ENCODE measurements around the gene MICU2. TPM values are rescaled to one million over a fixed set of nuclear protein-coding genes. Genes with fewer than 3 reads are reported as not detected.

The MICU2 gene
- total RNA-seq, 1 experiment from 2014 or later: 24.2 TPM

DNA sequence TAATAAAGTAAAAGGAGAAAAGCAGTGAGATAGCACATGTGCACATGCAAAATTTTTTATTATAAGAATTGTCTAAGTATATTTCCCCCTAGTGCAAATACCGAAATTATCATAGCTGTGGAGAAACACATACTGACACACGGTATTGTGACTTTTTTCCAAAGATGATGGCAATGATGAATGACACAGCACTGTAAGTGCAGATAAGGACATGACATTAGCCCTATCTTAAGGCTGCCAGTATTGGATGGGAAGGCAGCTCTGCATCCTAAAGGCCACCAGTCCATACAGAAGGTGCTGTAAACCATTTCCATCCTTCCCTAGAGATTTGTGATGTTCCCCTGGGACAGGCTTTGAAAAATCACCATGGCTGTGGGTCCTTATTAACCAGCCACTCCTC, 11.5 kb upstream of the MICU2 start:
- Histone ChIP-seq H3K27me3 (ENCODE audit: control insufficient read depth, insufficient read depth, low read length) (no peaks in the 10 kb centered on the region), H3K9me3 (ENCODE audit: control insufficient read depth, insufficient read depth, low read depth, low read length) (no peaks in the 10 kb centered on the region), H3K4me1 (ENCODE audit: control insufficient read depth, insufficient read depth, low read length) (no peaks in the 10 kb centered on the region), H3K27ac (ENCODE audit: low read length) (no peak overlapping the region), H3K4me3 (ENCODE audit: low read depth in 2 of 2, low read length in 2 of 2) (no peak overlapping the region), H3K36me3 (ENCODE audit: control insufficient read depth, insufficient read depth, low read length) (no peaks in the 10 kb centered on the region)
- CTCF ChIA-PET: no interaction called here
- no TSS peak for BruUV-seq (replicated peaks)
- DNase-seq (ENCODE audit: low read depth, low spot score) (no peak), ATAC-seq (no peak)
- in situ Hi-C loops (cut with HindIII; ENCODE audit: low pct_unique_long_range_greater_than_20kb, low sequenced_read_pairs) (no loop called here), intact Hi-C loops (cut with micrococcal nuclease; ENCODE audit: unreplicated experiment) (no loop called here)
- TF ChIP-seq, protein P1, sequence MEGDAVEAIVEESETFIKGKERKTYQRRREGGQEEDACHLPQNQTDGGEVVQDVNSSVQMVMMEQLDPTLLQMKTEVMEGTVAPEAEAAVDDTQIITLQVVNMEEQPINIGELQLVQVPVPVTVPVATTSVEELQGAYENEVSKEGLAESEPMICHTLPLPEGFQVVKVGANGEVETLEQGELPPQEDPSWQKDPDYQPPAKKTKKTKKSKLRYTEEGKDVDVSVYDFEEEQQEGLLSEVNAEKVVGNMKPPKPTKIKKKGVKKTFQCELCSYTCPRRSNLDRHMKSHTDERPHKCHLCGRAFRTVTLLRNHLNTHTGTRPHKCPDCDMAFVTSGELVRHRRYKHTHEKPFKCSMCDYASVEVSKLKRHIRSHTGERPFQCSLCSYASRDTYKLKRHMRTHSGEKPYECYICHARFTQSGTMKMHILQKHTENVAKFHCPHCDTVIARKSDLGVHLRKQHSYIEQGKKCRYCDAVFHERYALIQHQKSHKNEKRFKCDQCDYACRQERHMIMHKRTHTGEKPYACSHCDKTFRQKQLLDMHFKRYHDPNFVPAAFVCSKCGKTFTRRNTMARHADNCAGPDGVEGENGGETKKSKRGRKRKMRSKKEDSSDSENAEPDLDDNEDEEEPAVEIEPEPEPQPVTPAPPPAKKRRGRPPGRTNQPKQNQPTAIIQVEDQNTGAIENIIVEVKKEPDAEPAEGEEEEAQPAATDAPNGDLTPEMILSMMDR (IDR thresholded peaks at IDR 0.05): no peak
- no peak for TF ChIP-seq POLR2AphosphoS5 (IDR thresholded peaks at IDR 0.05; ENCODE audit: low read depth, low read length)
- POLR2A ChIA-PET: no interaction called here

DNA sequence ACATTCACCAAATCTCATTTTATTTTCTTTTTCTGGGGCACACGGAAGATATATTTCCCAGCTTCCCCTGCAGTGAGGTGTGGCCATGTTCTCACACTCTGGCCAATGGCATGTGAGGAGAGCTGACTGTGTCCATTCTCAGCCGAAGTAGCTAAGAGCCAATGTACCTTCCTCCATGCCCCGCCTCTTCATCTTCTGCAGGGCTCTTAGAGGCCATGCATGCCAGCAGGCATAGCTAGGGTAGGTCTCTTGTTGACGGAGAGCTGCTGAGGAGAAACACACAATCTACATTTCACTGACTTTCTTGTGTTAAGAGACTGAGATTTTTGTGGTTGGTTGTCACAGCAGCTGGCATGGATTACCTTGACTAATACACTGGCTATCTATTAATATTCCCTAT, 9.8 kb upstream of the MICU2 start:
- no peak overlapping the region for H3K4me3 ChIP-seq (ENCODE audit: low read depth in 2 of 2, low read length in 2 of 2)
- intact Hi-C loops (cut with micrococcal nuclease; ENCODE audit: unreplicated experiment) (no loop called here), in situ Hi-C loops (cut with HindIII; ENCODE audit: low pct_unique_long_range_greater_than_20kb, low sequenced_read_pairs) (no loop called here)
- H3K27ac ChIP-seq (ENCODE audit: low read length): no peak overlapping the region
- TF ChIP-seq SIN3A (IDR thresholded peaks at IDR 0.05; ENCODE audit: borderline replicate concordance, insufficient read depth, low read depth, low read length) (no peak), POLR2AphosphoS5 (IDR thresholded peaks at IDR 0.05; ENCODE audit: low read depth, low read length) (no peak), TCF7L2 (IDR thresholded peaks at IDR 0.05; ENCODE audit: low read depth, low read length) (no peak)
- TF ChIP-seq, protein P1 (IDR thresholded peaks at IDR 0.05): no peak
- TF ChIP-seq, protein P2, sequence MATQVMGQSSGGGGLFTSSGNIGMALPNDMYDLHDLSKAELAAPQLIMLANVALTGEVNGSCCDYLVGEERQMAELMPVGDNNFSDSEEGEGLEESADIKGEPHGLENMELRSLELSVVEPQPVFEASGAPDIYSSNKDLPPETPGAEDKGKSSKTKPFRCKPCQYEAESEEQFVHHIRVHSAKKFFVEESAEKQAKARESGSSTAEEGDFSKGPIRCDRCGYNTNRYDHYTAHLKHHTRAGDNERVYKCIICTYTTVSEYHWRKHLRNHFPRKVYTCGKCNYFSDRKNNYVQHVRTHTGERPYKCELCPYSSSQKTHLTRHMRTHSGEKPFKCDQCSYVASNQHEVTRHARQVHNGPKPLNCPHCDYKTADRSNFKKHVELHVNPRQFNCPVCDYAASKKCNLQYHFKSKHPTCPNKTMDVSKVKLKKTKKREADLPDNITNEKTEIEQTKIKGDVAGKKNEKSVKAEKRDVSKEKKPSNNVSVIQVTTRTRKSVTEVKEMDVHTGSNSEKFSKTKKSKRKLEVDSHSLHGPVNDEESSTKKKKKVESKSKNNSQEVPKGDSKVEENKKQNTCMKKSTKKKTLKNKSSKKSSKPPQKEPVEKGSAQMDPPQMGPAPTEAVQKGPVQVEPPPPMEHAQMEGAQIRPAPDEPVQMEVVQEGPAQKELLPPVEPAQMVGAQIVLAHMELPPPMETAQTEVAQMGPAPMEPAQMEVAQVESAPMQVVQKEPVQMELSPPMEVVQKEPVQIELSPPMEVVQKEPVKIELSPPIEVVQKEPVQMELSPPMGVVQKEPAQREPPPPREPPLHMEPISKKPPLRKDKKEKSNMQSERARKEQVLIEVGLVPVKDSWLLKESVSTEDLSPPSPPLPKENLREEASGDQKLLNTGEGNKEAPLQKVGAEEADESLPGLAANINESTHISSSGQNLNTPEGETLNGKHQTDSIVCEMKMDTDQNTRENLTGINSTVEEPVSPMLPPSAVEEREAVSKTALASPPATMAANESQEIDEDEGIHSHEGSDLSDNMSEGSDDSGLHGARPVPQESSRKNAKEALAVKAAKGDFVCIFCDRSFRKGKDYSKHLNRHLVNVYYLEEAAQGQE (IDR thresholded peaks at IDR 0.05; ENCODE audit: insufficient read depth in 1 of 2, low read depth in 2 of 2, low read length in 1 of 2): no peak
- H3K36me3 ChIP-seq (ENCODE audit: control insufficient read depth, insufficient read depth, low read length): no peaks in the 10 kb centered on the region
- H3K4me1 ChIP-seq (ENCODE audit: control insufficient read depth, insufficient read depth, low read length): no peaks in the 10 kb centered on the region
- no TSS peak for BruUV-seq (replicated peaks)
- no peaks in the 10 kb centered on the region for H3K27me3 ChIP-seq (ENCODE audit: control insufficient read depth, insufficient read depth, low read length)
- ATAC-seq: no peak
- ChIA-PET CTCF (no interaction called here), POLR2A (no interaction called here)
- no peak for DNase-seq (ENCODE audit: low read depth, low spot score)
- H3K9me3 ChIP-seq (ENCODE audit: control insufficient read depth, insufficient read depth, low read depth, low read length): no peaks in the 10 kb centered on the region

DNA sequence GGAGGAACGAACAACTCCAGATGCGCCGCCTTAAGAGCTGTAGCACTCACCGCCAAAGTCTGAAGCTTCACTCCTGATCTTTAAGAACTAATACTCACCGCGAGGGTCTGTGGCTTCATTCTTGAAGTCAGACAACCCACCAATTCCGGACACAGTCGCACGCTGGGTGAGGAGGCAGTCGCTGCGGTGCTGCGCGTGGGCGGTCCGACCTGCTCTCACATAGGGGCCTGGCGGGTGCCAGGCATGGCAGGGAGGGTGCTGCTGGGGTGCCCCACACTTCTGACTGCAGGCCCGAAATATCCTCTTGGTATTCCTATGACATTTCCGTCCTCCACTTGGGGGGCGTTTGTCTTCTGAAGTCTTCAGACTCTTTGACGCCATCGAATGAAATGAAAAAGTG, 7.4 kb upstream of the MICU2 start:
- H3K36me3 ChIP-seq (ENCODE audit: control insufficient read depth, insufficient read depth, low read length): no peaks in the 10 kb centered on the region
- POLR2A ChIA-PET: no interaction called here
- no peaks in the 10 kb centered on the region for H3K4me1 ChIP-seq (ENCODE audit: control insufficient read depth, insufficient read depth, low read length)
- H3K27ac ChIP-seq (ENCODE audit: low read length): no peak overlapping the region
- H3K9me3 ChIP-seq (ENCODE audit: control insufficient read depth, insufficient read depth, low read depth, low read length): no peaks in the 10 kb centered on the region
- no peak overlapping the region for H3K4me3 ChIP-seq (ENCODE audit: low read depth in 2 of 2, low read length in 2 of 2)
- intact Hi-C loops (cut with micrococcal nuclease; ENCODE audit: unreplicated experiment) (no loop called here), in situ Hi-C loops (cut with HindIII; ENCODE audit: low pct_unique_long_range_greater_than_20kb, low sequenced_read_pairs) (no loop called here)
- CTCF ChIA-PET: no interaction called here
- ATAC-seq (no peak), DNase-seq (ENCODE audit: low read depth, low spot score) (no peak)
- TF ChIP-seq TCF7L2 (IDR thresholded peaks at IDR 0.05; ENCODE audit: low read depth, low read length) (no peak), SIN3A (IDR thresholded peaks at IDR 0.05; ENCODE audit: borderline replicate concordance, insufficient read depth, low read depth, low read length) (no peak), POLR2AphosphoS5 (IDR thresholded peaks at IDR 0.05; ENCODE audit: low read depth, low read length) (no peak)
- TF ChIP-seq, protein P1 (IDR thresholded peaks at IDR 0.05): no peak
- TF ChIP-seq, protein P2 (IDR thresholded peaks at IDR 0.05; ENCODE audit: insufficient read depth in 1 of 2, low read depth in 2 of 2, low read length in 1 of 2): no peak
- no peaks in the 10 kb centered on the region for H3K27me3 ChIP-seq (ENCODE audit: control insufficient read depth, insufficient read depth, low read length)
- BruUV-seq (replicated peaks): no TSS peak
